CD4-positive, alpha-beta T cell treated with Interferon alpha-2 for 1 hour (primary cell): Measurements from ENCODE around the gene STPG2.
"Not testable (repeated sequence)": the region's sequence is repeated elsewhere in the genome, so short reads cannot be mapped to it uniquely, and the experiment has no call there.

ENCODE experiments used
- DNase-seq, 2 donors: peaks; one replicate each; pipeline ENCODE4 v3.0.0-alpha.2; 2020 to 2022

Gene STPG2

DNA sequence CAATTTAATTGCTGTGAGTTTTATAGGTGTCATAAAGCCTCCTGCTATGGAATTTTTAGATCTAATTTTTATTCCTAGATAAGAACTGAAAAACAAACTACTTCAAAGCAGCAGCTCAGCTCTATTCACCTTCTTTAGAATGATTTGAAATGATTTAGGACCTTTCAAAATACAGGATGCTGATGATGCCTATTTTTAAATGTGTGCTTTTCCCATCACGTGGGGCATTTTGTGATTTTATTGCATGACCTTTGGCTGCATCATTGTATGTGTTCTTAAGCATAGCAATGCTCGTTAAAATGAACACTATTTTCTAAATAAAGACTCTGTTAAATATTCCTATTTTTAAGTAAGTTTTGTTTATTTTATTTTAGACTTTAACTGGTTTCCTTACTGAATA, 537.3 kb downstream of the STPG2 start:
- no peak for DNase-seq

DNA sequence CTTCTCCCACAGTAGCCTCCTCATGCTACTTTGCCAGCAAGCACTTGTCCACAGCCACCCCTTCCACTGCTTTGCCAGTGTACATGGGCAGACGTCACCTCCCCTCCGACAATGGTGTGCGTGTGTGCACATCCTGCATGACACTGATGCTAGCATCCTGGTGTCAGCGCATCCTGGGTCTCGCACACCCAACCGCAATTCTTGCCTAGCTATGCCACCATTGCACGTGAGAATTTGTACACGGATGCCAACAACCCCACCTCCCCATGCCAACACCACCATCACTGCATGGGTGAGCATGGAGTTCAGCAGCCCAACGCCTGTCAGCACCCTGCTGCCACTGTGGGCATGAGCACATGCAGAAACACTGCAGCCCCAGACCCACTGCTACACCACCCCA, 550.0 kb downstream of the STPG2 start:
- peak in 1 of 2 donors; percentile 1 for DNase-seq

DNA sequence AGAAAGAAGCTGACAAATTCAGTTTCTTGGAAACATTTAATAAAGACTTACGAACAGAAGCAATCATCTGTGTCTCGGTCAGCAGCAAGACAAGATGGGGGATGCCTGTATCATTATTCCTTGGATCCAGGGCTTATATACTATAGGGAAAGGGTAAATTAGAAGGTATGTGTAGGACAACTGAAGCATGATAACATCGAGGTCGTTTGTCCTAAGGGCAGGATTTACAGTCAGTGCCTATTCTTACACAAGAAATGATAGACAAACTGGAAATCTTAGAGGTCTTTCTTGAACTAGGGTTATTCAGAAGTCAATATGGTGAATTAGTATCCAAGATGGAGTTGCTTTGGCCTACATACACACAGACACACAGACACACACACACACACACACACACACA, 553.0 kb downstream of the STPG2 start:
- no peak for DNase-seq

DNA sequence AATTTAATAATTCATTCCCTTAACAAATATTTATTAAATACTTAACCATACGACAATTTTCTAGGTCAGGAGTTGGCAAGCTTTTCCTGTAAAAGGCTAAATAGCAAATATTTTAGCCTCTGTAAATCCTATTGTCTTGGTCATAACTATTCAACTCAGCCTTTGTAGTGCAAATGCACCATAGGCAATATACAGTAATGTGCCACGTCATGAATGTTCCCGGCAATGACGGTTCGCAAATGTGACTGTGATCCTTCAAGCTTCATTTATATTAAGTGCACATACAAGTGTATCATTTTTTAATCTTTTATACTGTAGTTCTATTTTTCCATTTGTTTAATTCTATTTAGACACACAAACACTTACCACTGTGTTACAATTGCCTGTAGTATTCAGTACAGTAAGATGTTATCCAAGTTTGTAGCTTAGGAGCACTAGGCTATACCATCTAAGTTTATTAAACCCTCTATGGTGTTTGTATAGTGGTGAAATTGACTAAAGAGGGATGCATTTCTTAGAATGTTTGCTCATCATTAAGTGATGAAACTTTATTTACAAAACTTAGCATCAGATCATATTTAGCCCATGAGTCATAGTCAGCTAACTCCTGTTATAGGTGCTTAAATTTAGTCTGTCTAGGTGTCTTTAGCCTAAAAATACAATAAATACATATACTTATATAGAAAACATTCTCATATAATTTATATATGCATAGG, 553.6 kb downstream of the STPG2 start:
- DNase-seq, result no peak

DNA sequence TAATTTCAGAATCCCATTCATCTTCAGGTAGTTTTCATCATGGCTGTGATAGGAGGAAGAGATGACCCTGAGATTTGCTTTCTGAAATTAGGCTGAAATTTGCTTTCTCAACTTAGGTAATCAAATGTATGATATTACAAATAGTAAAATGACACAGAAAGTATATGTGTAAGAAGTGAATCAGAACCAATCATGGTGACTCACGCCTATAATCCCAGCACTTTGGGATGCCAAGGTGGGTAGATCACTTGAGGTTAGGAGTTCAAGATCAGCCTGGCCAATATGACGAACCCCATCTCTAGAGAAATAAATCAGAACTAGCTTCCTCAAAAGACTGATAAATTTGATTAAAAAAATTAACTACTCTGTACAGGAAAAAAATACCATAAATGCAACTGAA, 555.4 kb downstream of the STPG2 start:
- no peak for DNase-seq

DNA sequence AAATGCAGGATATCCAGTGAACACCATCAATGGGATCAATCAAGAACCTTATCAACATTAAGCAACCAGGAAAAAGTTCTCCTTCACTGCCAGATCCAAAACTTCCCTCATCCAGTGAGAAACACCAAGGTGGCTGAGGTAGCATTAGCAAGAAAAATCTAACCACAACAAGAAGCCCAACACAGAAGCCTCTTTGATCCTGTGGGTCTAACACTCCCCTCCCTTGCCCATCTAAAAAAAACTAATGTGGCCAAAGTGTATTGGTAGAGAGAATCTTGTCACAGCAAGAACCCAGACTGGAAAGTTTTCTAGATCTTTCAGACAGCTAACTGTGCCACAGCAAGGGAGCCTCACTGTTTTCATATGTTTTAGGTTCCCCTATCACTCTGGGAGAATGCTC, 558.0 kb downstream of the STPG2 start:
- no peak for DNase-seq

DNA sequence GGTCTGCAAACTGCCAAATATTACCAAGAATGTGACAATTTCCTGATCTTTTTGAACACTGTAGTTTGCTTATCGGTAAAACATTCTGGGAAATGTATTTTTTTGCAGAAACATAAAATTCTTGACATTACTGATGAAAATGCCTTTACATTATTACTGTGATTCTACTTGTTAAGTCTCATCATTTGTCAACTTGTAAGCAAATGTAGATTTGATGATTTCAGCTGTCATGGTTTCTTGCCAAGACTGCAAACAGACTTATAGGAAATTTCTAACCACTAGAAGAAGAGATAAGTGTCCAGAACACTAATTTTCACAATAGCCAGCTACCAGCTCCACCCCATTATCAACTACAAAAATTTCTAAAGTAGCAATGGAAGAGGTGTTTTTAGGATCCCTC, 560.4 kb downstream of the STPG2 start:
- no peak for DNase-seq

DNA sequence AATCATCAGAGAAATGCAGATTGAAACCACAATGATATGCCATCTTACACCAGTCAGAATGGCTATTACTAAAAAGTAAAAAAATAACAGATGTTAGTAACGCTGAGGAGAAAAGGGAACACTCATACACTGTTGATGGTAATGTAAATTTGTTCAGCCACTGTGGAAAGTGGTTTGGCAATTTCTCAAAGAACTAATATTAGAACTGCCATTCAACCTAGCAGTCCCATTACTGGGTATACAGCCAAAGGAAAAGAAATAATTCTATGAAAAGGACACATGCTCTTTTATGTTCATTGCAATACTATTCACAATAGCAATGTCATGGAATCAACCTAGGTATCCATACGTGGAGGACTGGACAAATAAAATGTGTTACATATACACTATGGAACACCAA, 566.3 kb downstream of the STPG2 start:
- no peak for DNase-seq

DNA sequence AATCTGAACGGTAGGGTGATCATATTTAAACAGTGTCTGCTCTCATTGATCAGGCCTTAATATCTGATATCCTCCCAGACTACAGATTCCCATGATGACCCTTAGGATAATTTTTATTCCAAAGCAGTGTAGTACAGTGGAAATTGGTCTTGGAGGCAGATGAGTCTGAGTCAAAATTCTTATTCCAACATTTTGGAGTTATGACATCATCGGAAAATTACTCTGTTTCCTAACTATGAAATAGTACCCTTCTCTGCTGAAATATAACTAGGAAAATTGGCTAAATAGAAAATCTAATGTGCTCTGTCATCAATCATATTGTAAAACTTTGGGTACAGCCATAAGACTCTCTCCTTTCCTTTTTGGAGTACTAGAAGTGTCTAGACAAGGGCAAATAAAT, 583.3 kb downstream of the STPG2 start:
- DNase-seq, result no peak

DNA sequence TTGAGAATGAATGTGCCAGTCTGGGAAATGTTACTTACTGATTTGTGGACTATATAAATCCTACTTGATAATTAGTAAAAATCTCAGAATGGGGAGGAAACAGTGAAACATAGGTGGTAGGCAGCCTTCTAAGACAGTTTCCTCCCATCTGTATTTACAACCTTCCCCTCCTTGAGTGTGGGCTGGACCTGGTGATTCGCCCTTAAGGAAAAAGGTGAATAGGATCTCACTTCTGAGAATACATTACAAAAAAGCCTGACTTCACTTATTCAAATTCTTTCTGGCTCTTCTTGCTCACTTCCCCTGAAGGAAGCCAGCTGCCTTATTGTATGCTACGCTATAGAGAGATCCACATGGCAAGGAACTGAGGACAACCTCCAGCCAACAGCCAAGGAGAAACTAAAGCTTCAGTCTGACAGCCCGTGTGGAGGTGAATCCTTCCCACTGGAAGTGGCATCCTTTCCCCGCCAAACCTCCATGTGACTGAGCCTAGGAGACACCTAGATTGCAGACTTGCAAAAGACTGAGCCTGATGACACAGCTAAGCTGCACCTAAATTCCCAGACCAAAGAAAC, 585.0 kb downstream of the STPG2 start:
- no peak for DNase-seq

DNA sequence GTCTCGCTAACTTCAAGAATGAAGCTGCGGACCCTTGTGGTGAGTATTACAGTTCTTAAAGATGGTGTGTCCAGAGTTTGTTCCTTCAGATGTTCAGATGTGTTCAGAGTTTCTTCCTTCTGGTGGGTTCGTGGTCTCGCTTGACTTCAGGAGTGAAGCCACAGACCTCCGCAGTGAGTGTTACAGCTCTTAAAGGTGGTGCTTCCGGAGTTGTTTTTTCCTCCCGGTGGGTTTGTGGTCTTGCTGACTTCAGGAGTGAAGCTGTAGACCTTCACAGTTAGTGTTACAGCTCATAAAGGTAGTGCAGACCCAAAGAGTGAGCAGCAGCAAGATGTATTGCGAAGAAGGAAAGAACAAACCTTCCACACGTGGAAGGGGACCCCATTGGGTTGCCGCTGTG, 592.6 kb downstream of the STPG2 start:
- not testable (repeated sequence) for DNase-seq

DNA sequence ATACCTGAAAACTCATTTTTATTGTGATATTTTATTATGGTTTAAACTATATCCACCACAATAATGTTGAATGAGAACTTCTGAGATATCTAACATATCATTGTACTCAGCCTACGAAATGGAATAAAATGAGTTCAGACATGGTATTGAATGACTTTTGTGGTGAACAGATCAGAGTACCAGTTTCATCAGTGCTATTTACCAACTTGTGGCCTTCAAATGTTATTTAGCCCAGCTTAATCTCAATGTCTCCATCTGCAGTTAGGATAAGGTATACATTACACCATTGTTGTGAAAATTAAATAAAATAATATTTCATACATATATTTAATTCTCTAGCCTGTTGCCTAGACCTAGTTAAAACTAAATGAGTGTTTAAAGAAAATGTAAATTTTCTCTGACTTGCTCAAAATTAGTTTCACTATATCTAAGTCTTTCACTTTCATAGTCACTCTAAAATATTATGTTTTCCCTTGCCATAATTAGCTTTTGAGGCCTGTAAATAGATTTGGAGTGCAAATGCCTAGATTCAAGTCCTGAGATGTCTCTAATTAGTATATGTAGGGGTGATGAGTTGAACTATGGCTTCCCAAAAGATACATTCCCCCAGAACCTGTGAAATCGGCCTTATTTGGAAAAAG, 594.2 kb downstream of the STPG2 start:
- no peak for DNase-seq

DNA sequence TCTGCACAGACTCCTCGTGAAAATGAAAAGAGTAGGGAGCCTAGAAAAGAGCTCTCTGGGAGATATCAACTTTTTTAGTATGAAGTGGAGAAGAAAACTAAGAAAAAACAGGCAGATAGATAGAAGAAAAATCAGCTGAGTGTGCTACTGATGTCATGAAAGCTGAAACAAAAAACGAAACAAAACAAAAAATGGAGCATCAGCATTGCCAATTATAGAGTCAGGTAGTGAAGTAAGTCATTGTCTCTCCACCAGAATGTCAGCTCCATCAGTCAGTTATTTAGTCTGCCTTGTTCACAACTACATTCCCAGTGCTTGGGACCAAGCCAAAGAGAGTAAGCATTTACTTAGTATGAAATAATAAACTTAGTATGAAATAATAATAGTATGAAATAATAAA, 595.1 kb downstream of the STPG2 start:
- DNase-seq, result no peak

DNA sequence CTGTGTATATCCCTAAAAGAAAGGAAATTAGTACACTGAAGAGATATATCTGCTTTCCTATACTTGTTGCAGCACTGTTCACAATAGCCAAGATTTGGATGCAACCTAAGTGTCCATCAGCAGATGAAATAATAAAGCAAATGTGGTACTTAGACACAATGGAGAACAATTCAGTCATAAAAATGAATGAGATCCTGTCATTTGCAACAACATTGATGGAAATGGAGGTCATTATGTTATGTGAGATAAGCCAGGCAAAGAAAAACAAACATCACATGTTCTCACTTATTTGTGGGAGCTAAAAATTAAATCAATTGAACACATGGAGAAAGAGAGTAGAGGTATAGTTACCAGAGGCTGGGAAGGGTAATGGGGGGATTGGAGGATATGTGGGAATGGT, 611.9 kb downstream of the STPG2 start:
- no peak for DNase-seq

DNA sequence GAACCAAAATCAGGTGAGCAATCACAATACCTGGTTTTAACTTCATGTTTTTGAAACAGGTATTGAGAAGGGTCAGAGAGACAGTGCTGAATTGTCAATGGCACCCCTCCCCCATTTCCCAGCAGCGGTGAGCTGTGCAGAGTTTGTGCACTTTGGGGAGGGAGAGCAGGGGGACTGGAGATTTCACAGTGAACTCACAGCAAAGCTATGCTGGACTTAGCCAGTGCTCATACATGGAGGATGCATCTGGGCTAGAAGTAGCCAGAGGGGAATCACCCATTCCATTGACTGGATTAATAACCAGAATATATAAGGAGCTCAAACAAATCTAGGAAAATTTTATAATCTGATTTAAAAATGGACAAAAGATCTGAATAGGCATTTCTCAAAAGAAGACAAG, 612.6 kb downstream of the STPG2 start:
- no peak for DNase-seq

DNA sequence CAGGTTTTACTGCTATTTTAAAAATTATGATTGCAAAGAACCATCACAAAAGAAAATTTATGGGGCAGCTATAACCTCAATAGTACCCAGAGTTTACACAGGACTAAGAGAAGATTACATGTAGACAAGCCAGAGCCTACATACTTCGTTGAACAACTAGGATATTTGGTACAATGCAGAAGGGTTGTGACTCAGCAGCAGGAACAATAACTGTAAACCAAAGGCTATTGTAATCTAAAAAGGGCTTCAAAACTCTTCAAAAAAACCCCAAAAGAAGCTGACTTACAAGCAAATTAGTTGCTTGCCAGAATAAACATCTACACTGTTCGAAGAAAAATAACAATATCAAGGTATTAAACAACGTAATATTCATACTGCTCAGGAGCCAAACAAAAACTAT, 618.0 kb downstream of the STPG2 start:
- DNase-seq, result no peak

DNA sequence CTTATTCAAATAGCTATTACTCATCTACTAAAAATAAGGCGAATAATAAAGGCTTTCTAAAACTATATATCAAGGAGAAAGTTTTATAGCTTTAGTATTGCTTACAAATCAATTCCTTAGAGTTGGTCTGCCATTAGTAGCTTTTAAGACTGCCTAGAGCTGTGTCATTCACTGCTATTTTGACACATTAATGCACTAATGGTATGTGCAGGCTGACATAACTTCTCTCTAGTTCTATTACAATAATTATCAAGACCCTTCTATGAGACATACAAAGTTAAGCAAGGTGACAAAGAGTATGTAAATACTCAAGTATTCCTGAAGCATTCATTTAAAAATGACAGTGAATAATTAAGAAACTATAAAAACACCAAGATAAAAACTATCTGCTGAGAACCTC, 625.3 kb downstream of the STPG2 start:
- no peak for DNase-seq

DNA sequence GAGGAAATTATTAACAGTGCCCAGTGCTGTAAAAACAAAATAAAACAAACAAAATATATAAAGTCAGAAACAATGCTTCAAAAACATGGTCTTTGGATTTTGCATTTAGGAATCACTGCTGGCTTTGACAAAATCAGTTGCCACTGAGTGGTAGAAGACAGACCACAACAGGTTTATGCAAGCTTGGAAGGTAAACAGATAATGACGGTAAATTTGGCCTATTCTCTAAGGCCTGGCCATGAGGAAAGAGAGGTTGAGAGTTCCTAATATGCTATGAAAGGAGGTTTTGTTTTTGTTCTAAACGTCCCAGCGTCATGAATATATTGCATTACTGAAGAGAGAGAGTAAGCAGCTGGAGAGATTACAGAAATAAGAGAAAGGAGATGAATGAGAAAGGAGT, 629.4 kb downstream of the STPG2 start:
- DNase-seq, result no peak
